ENCODE results near the gene THYN1. TPM values are rescaled to one million over a fixed set of nuclear protein-coding genes. Genes with fewer than 3 reads are reported as not detected.

Gene THYN1
- total and polyA plus RNA-seq, 12 donors: 32.2 to 49.5 (median 43.4) TPM

DNA sequence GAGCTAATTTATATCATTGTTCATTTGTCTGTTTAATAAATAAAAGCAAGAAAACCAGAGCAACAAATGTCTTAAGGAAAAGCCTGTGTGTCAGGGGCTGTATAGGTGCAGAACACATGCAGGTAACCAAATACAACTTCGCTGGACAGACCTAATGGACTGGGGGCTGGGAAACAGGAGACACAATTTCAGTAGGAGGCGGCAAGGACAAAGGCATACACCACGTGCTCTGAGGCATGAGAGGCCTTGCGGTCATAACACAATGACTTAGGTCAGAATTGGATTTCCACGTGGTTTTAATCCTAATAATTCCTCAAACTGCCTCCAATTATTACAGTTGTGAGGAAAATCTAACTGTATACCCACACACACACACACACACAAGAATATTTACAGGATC, 14.3 kb upstream of the THYN1 start:
- intact Hi-C loops (cut with DNase I): loop anchor here in 1 of 10 donors (10.0 kb wide), 1 partner anchor 57 kb away; no protein-coding TSS in a partner anchor
- no peak overlapping the region for H3K27ac ChIP-seq
- no peak for DNase-seq
- WGBS, 2 donors: 79 to 81% methylated on average over 5 of the region's 5 CpGs
- no peak for ATAC-seq
- H3K27me3 ChIP-seq: peaks cover 0 to 36% (median 26%) of the 10 kb centered on the region in 7 donors
- no peaks in the 10 kb centered on the region for H3K9me3 ChIP-seq
- peaks cover 0 to 6% (median 0%) of the 10 kb centered on the region in 9 donors for H3K4me1 ChIP-seq
- H3K4me3 ChIP-seq: no peak overlapping the region
- TF ChIP-seq, protein P1, sequence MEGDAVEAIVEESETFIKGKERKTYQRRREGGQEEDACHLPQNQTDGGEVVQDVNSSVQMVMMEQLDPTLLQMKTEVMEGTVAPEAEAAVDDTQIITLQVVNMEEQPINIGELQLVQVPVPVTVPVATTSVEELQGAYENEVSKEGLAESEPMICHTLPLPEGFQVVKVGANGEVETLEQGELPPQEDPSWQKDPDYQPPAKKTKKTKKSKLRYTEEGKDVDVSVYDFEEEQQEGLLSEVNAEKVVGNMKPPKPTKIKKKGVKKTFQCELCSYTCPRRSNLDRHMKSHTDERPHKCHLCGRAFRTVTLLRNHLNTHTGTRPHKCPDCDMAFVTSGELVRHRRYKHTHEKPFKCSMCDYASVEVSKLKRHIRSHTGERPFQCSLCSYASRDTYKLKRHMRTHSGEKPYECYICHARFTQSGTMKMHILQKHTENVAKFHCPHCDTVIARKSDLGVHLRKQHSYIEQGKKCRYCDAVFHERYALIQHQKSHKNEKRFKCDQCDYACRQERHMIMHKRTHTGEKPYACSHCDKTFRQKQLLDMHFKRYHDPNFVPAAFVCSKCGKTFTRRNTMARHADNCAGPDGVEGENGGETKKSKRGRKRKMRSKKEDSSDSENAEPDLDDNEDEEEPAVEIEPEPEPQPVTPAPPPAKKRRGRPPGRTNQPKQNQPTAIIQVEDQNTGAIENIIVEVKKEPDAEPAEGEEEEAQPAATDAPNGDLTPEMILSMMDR (IDR thresholded peaks at IDR 0.05): no peak
- H3K36me3 ChIP-seq: peaks cover 0 to 39% (median 11%) of the 10 kb centered on the region in 9 donors

DNA sequence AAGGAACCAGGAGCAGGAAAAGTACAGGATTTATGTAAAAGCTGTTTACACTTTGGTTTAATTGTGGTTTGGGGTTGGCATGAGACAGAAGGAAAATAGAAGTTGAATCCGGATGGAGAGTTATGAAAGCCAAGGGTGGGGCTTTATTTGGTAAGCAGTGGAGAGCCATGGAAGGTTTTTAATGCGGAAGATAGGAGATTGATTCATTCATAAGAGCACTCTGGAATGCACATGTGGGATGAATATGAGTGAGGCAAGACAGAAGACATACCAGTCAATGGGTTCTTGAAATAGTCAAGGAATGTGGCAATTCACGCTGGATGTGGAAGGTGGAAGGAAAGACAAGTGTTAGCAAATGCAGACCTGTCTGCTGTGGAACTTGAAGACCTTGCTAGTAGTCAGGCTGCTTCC, 13.7 kb upstream of the THYN1 start:
- H3K36me3 ChIP-seq: peaks cover 0 to 46% (median 16%) of the 10 kb centered on the region in 9 donors
- H3K9me3 ChIP-seq: no peaks in the 10 kb centered on the region
- H3K27me3 ChIP-seq: peaks cover 0 to 30% (median 20%) of the 10 kb centered on the region in 7 donors
- no peak overlapping the region for H3K27ac ChIP-seq
- TF ChIP-seq, protein P1 (IDR thresholded peaks at IDR 0.05): no peak
- intact Hi-C loops (cut with DNase I): loop anchor here in 1 of 10 donors (10.0 kb wide), 1 partner anchor 58 kb away; no protein-coding TSS in a partner anchor
- H3K4me1 ChIP-seq: peaks cover 0 to 6% (median 0%) of the 10 kb centered on the region in 9 donors
- ATAC-seq: peak in 1 of 8 donors; percentile 76
- WGBS, 2 donors: 76 to 77% methylated on average over 3 of the region's 3 CpGs
- DNase-seq: no peak
- no peak overlapping the region for H3K4me3 ChIP-seq

DNA sequence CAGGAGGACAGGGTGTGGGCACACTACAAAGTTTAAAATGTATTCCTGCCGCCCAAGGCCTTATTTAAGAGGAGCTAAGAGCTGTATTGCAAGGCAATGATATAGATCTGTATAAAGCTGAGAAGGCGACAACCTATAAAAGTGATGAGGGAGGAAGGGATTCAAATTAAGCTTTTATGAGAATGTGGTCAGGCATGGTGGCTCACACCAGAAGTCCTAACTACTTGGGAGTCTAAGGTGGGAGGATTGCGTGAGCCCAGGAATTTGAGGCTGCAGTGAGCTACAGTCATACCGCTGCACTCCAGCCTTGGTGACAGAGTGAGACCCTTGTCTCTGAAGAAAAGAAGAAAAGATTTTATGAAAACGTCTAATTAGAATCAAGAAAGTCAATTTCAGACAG, 13.3 kb upstream of the THYN1 start:
- intact Hi-C loops (cut with DNase I): loop anchor here in 1 of 10 donors (10.0 kb wide), 1 partner anchor 58 kb away; no protein-coding TSS in a partner anchor
- peaks cover 0 to 6% (median 0%) of the 10 kb centered on the region in 9 donors for H3K4me1 ChIP-seq
- DNase-seq (no peak), ATAC-seq (no peak)
- H3K27ac ChIP-seq: no peak overlapping the region
- TF ChIP-seq, protein P1 (IDR thresholded peaks at IDR 0.05): no peak
- no peaks in the 10 kb centered on the region for H3K9me3 ChIP-seq
- peaks cover 0 to 50% (median 20%) of the 10 kb centered on the region in 9 donors for H3K36me3 ChIP-seq
- no peak overlapping the region for H3K4me3 ChIP-seq
- H3K27me3 ChIP-seq: peaks cover 0 to 26% (median 16%) of the 10 kb centered on the region in 7 donors
- 88 to 93% methylated on average over 5 of the region's 5 CpGs for WGBS, 2 donors

DNA sequence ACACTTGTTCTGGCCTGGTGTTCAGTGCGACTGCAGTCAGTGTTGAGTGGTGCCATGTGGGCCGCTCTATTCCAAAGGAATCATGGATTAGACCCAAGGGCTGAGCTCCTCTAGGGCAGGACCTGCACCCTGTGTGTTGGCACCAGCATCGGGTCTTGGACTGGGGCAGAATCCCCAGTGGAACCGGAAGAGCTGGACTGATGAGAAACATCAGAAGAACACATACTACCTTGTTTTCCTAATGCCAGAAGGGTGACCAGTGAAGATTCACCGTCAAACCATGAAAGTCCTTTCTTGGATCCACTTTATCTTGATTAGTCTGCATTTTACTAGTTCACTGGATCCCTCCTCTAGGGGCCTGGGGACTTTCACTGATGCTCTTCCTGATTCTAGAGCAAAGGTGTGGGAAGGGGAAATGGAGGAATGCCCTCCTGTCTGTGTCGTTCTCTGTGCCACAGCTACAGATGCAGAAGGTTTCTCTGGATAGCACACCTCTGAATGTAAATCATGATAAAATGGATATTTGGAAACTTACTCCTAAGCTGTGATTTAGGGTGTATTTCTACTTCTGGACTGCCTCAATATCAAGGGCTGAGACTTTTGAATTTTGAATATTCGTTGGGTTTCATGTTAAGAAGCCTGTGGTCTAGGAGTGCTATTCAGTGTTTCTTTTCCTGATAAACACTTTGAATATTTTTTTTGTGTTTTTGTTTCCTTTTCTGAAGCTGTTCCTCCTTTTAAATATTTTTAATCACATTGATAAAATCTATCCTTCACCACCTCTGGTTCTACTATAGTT, 12.0 kb upstream of the THYN1 start:
- H3K27ac ChIP-seq: no peak overlapping the region
- H3K27me3 ChIP-seq: peaks cover 0 to 13% (median 5%) of the 10 kb centered on the region in 7 donors
- ATAC-seq (no peak), DNase-seq (no peak)
- 93 to 95% methylated on average over 7 of the region's 7 CpGs for WGBS, 2 donors
- H3K9me3 ChIP-seq: no peaks in the 10 kb centered on the region
- H3K36me3 ChIP-seq: peaks cover 0 to 62% (median 31%) of the 10 kb centered on the region in 9 donors
- TF ChIP-seq, protein P1 (IDR thresholded peaks at IDR 0.05): no peak
- no peak overlapping the region for H3K4me3 ChIP-seq
- intact Hi-C loops (cut with DNase I): loop anchor here in 1 of 10 donors (10.0 kb wide), 1 partner anchor 60 kb away; no protein-coding TSS in a partner anchor
- peaks cover 0 to 9% (median 0%) of the 10 kb centered on the region in 9 donors for H3K4me1 ChIP-seq
